WTC11 (cell line): ENCODE data around the gene SLC28A1.

ENCODE experiments used
- JUN ChIP-seq: sonication (generic); formaldehyde crosslinking; IDR thresholded peaks from 2 replicates; pipeline ENCODE4 v1.8.0; 2023; ENCODE audit warnings: mild to moderate bottlenecking, missing genetic modification reagents
- NR1H2 ChIP-seq: sonication (generic); formaldehyde crosslinking; IDR thresholded peaks from 2 replicates; pipeline ENCODE4 v1.9.0; 2021; ENCODE audit warnings: mild to moderate bottlenecking, moderate library complexity, missing genetic modification reagents
- SMAD4 ChIP-seq: sonication (generic); formaldehyde crosslinking; IDR thresholded peaks from 2 replicates; pipeline ENCODE4 v1.8.0; 2022; ENCODE audit warnings: mild to moderate bottlenecking, missing genetic modification reagents
- SOX15 ChIP-seq: fragments of 250-450 bp; sonication (Bioruptor Pico); IDR thresholded peaks from 2 replicates; pipeline ENCODE4 v1.9.0; 2021; ENCODE audit warnings: mild to moderate bottlenecking
- SP1 ChIP-seq: sonication (generic); formaldehyde crosslinking; conservative IDR thresholded peaks from 2 replicates; pipeline ENCODE4 v1.8.1; 2022; ENCODE audit warnings: missing genetic modification reagents
- TEAD4 ChIP-seq: sonication (generic); formaldehyde crosslinking; IDR thresholded peaks from 2 replicates; pipeline ENCODE4 v1.8.0; 2022; ENCODE audit warnings: mild to moderate bottlenecking, missing genetic modification reagents
- ZNF121 ChIP-seq: sonication (generic); formaldehyde crosslinking; IDR thresholded peaks from 2 replicates; pipeline ENCODE4 v1.8.0; 2023; ENCODE audit warnings: missing genetic modification reagents
- TF ChIP-seq, protein P1 (sequence below): fragments of 200-600 bp; IDR thresholded peaks from 2 replicates; pipeline ENCODE4 v1.8.0; 2022; ENCODE audit warnings: antibody characterized with exemption
- TF ChIP-seq, protein P2 (sequence below): sonication (generic); formaldehyde crosslinking; IDR thresholded peaks from 2 replicates; pipeline ENCODE4 v1.8.1; 2022; ENCODE audit warnings: low read depth, missing genetic modification reagents, borderline replicate concordance
- TF ChIP-seq, protein P3 (sequence below): sonication (generic); formaldehyde crosslinking; IDR thresholded peaks from 2 replicates; pipeline ENCODE4 v1.8.1; 2022; ENCODE audit warnings: low read depth, mild to moderate bottlenecking, moderate library complexity, missing genetic modification reagents, borderline replicate concordance
- TF ChIP-seq, protein P4 (sequence below): sonication (generic); formaldehyde crosslinking; IDR thresholded peaks from 2 replicates; pipeline ENCODE4 v1.8.1; 2023; ENCODE audit warnings: mild to moderate bottlenecking, missing genetic modification reagents, moderate library complexity
- TF ChIP-seq, protein P5 (sequence below): sonication (generic); formaldehyde crosslinking; IDR thresholded peaks from 2 replicates; pipeline ENCODE4 v1.8.0; 2023; ENCODE audit warnings: mild to moderate bottlenecking, missing genetic modification reagents

DNA sequence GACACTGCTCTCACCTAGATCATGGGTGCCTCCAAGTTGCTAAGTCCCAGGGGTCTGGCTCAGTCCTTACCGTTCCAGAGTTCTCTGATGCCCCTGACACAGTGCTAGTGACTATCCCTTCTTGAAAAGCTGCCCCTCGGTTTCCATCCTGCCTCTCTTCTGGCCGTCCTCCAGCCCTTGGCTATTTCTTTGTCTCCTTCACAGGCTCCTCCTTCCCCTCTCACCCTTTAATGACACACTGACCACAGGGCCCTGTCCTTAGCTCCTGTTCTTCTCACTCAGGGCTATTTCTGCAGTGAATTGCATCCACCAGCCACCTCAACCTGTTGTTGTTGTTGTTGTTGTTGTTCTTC is 31.1 kb downstream of the SLC28A1 start:
- TF ChIP-seq, protein P1, sequence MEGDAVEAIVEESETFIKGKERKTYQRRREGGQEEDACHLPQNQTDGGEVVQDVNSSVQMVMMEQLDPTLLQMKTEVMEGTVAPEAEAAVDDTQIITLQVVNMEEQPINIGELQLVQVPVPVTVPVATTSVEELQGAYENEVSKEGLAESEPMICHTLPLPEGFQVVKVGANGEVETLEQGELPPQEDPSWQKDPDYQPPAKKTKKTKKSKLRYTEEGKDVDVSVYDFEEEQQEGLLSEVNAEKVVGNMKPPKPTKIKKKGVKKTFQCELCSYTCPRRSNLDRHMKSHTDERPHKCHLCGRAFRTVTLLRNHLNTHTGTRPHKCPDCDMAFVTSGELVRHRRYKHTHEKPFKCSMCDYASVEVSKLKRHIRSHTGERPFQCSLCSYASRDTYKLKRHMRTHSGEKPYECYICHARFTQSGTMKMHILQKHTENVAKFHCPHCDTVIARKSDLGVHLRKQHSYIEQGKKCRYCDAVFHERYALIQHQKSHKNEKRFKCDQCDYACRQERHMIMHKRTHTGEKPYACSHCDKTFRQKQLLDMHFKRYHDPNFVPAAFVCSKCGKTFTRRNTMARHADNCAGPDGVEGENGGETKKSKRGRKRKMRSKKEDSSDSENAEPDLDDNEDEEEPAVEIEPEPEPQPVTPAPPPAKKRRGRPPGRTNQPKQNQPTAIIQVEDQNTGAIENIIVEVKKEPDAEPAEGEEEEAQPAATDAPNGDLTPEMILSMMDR: no peak
- TF ChIP-seq TEAD4 (CRISPR knock-in tag) (no peak), ZNF121 (no peak), SMAD4 (CRISPR knock-in tag) (no peak), SP1 (no peak), JUN (no peak), NR1H2 (CRISPR knock-in tag) (no peak), SOX15 (CRISPR knock-in tag) (no peak)
- TF ChIP-seq, protein P2, sequence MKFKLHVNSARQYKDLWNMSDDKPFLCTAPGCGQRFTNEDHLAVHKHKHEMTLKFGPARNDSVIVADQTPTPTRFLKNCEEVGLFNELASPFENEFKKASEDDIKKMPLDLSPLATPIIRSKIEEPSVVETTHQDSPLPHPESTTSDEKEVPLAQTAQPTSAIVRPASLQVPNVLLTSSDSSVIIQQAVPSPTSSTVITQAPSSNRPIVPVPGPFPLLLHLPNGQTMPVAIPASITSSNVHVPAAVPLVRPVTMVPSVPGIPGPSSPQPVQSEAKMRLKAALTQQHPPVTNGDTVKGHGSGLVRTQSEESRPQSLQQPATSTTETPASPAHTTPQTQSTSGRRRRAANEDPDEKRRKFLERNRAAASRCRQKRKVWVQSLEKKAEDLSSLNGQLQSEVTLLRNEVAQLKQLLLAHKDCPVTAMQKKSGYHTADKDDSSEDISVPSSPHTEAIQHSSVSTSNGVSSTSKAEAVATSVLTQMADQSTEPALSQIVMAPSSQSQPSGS: no peak
- TF ChIP-seq, protein P3, sequence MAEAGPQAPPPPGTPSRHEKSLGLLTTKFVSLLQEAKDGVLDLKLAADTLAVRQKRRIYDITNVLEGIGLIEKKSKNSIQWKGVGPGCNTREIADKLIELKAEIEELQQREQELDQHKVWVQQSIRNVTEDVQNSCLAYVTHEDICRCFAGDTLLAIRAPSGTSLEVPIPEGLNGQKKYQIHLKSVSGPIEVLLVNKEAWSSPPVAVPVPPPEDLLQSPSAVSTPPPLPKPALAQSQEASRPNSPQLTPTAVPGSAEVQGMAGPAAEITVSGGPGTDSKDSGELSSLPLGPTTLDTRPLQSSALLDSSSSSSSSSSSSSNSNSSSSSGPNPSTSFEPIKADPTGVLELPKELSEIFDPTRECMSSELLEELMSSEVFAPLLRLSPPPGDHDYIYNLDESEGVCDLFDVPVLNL (CRISPR knock-in tag): no peak
- TF ChIP-seq, protein P4, sequence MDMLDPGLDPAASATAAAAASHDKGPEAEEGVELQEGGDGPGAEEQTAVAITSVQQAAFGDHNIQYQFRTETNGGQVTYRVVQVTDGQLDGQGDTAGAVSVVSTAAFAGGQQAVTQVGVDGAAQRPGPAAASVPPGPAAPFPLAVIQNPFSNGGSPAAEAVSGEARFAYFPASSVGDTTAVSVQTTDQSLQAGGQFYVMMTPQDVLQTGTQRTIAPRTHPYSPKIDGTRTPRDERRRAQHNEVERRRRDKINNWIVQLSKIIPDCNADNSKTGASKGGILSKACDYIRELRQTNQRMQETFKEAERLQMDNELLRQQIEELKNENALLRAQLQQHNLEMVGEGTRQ (CRISPR knock-in tag): no peak
- TF ChIP-seq, protein P5, sequence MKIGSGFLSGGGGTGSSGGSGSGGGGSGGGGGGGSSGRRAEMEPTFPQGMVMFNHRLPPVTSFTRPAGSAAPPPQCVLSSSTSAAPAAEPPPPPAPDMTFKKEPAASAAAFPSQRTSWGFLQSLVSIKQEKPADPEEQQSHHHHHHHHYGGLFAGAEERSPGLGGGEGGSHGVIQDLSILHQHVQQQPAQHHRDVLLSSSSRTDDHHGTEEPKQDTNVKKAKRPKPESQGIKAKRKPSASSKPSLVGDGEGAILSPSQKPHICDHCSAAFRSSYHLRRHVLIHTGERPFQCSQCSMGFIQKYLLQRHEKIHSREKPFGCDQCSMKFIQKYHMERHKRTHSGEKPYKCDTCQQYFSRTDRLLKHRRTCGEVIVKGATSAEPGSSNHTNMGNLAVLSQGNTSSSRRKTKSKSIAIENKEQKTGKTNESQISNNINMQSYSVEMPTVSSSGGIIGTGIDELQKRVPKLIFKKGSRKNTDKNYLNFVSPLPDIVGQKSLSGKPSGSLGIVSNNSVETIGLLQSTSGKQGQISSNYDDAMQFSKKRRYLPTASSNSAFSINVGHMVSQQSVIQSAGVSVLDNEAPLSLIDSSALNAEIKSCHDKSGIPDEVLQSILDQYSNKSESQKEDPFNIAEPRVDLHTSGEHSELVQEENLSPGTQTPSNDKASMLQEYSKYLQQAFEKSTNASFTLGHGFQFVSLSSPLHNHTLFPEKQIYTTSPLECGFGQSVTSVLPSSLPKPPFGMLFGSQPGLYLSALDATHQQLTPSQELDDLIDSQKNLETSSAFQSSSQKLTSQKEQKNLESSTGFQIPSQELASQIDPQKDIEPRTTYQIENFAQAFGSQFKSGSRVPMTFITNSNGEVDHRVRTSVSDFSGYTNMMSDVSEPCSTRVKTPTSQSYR (CRISPR knock-in tag): no peak
